NOMO-1 treated with dmso at 0.1 percent for 144 hours (cell line): ENCODE results near the gene NBAS.

ENCODE experiments used
- DNase-seq: peaks from one replicate; lab custom pipeline; 2025; ENCODE audit not compliant: unreplicated experiment; lab: John Stamatoyannopoulos, UW

NBAS gene

DNA sequence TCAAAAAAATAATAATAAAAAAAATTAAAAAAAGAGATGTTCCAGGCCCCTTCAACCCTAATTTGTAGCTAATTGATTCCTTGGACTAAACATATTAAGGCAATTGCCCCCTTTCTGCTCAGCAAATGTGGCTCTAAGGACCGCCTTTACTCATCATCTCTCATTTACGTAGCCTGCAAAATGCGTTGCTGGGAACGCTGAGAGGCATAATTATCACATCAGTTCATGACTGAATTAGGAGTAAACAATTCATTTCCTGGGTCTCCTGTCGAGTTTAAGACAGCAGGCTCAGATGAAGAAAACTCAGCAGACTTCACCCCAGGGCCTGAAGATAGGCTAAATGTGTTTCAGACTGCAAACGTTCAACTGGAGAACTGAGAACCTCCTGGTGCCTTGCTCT lies 413.5 kb downstream of the NBAS start:
- DNase-seq, result no peak

GRCh38 chr2:15146960-15147359 lies 414.2 kb downstream of the NBAS start:
- DNase-seq, result no peak

- no peak for DNase-seq
Observed at GRCh38 chr2:15145919-15146318, 415.2 kb downstream of the NBAS start.

GRCh38 chr2:15145046-15145817 lies 415.9 kb downstream of the NBAS start:
- DNase-seq, result no peak

DNA sequence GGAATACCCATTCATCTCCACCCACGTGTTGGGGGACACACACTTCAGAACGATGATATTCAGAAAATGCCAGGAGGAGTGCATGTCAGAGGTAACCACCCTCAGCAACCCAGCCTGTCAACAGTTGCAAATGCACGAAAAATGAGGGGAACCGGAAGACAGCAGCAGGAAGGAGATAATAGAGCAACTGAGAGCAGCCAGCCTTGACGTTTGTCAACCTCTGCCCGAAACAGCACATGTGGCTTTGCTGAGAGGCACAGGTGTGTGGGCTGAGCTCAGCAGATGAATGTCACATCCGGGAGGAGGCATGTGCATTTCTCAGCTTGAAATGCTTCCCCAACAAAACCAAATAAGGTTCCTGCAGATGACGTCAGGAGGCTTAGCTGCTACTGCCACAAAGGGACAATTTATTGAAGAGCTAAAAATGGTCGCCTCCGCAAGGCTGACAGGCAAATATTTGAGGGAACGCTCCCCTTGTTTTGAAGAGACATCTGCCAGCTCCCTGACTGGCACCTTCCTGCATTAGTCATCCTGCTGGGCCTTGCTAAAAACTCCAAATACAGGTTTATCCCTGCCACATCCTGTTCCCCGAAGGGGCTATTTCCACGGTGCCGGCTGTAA lies 419.0 kb downstream of the NBAS start:
- no peak for DNase-seq

DNA sequence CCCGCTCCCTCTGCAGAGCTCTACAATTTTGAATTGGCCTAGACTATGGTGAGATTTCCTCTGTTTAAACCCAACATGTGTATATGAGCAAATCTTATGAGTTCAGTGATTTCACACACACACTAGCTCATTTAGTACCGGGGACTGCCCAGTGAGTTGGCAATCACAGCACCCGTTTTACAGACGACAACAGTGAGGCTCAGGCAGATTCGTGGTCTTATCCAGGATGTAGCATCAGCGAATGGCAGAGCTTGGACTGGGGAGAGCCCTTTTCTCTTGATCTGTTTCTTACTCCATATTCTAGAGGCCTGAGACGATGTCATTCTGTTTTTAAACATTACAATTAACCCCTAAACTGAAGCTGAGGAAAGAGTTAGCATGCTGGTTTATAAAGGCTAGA lies 419.9 kb downstream of the NBAS start:
- DNase-seq, result no peak

DNA sequence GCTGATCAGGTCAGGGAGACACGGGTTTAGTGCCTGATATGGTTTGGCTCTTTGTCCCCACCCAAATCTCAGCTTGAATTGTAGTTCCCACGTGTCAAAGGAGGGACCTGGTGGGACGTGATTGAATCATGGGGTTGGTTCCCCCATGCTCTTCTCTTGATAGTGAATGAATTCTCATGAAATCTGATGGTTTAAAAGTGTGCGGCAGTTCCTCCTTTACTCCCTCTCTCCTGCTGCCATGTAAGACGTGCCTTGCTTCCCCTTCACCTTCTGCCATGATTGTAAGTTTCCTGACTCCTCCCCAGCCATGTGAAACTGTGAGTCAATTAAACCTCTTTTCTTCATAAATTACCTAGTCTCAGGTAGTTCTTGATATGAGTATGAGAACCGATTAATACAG lies 424.5 kb downstream of the NBAS start:
- DNase-seq, result no peak

- DNase-seq, result no peak
Observed at GRCh38 chr2:15134957-15135356, 426.2 kb downstream of the NBAS start.

DNA sequence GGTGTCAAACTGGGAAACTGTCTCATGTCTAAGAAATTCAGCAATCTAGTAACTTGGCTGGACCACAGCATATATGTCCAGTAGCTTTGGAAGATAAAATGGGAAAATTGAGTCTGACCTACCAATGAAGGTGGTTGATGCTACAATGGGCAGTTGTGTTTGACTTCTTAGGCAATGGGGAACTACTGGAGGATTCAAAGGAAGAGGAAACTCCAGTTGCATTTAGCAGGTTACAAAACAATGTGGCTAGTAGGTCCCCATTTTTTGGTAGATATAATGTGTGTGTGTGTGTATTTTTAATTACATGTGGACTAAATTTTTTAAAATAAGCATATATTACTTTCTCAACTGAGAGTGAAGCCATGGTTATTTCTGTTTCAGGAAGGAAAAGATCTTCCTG lies 427.7 kb downstream of the NBAS start:
- no peak for DNase-seq

DNA sequence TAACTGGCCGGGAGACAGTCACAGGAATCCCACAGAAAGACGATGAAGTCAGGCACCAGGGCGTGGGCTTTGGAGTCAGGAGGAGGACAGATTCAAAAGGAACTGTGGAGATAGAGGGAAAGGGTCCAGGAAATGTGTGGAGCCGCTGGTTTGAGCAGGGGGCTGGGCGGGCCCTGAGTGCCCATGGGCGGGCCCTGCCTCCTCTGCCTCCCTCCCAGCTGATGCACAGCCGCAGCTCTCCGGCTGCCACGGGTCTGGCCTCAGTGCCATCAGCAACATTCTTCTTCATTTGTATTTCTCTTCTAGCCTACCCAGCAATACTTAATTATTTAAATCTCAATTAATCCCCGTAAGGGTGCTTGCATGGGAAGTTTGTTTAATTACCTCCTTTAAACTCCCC lies 432.3 kb downstream of the NBAS start:
- DNase-seq, result no peak

GRCh38 chr2:15127876-15128275 lies 433.3 kb downstream of the NBAS start:
- no peak for DNase-seq

- DNase-seq, result no peak
Observed at GRCh38 chr2:15127301-15127700, 433.8 kb downstream of the NBAS start.

DNA sequence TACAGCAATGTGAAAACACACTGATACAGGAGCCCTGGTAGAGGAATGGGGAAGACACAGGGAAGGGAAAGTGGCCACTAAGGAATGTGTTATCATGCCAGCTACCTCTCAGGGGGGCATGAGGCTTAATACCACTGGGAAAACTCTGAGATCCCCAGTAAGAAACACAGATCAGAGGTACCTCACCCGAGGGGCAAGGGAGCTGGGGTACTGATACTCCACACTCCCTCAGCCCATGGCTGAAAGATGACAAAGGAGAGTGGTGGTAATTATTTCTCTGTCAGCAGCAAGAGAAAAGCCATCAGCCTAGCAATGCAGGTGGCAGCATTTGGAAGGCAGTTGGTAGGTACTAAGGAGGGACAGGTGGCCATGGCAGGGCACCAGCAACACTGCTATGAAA lies 434.8 kb downstream of the NBAS start:
- DNase-seq, result no peak

GRCh38 chr2:15122915-15123314 lies 438.2 kb downstream of the NBAS start:
- no peak for DNase-seq

- no peak for DNase-seq
Observed at GRCh38 chr2:15120631-15121030, 440.5 kb downstream of the NBAS start.

DNA sequence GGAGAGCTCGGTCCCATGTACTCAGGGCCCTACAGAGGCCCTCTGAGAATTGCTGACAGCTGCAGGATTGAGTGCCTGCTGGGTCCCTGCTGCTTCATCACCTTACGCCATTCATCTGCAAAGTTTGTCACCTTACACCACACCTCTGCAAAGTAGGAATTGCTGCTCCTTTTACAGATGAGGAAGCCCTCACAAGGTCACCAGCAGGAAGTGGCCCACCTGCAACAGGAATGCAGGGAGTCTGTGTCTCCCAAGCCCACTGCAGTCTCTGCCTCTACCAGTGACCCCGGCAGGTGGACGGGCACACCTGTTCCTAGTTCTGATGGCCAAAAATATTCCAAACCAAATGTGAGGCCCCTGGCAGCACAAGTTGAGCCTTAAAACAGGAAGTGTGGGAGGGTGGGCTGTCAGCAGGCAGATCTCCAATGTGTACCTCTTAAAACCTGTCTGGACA lies 441.4 kb downstream of the NBAS start:
- no peak for DNase-seq

DNA sequence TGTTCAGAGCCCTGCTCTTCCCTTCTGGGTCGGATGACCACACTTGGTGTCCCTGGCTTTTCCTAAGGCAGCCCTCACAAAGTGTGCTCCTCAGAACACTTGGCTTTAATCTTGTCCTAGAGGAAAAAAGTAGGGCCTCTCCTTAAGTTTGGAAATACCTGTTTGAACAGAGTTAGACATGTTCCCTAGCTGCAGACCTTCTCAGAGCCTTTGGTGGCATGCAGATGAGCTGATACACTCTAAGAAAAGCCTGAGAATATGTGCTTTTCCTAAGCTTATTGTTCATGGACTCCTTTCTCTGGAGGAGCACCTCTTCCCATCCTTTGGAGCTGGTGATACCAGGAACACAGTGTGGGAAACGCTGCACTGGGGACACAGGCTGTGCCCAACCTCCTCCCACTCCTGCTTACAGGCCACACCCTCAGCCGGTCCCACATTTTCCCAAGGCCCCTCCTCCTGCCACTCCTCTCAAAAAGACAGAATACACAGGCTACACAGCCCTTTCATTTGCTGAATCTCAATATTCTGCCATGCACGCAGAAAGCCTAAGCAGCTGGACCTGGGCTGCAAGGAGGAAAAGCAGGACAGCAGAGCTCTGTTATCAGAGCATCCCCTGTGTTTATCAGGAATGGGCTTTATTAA lies 443.6 kb downstream of the NBAS start:
- DNase-seq, result no peak
